HL-60/S4 treated with phorbol 12-myristate 13-acetate at 8.2 ng/mL for 4 days and 3 days (cell line): ENCODE results near the gene CNTROB.

ENCODE experiments used
- in situ Hi-C: fragments of 300-500 bp; cut with MboI; formaldehyde crosslinking; loops from 2 replicates; pipeline ENCODE4 v1.15.0; 2022; ENCODE audit warnings: low sequenced_read_pairs

CNTROB gene

DNA sequence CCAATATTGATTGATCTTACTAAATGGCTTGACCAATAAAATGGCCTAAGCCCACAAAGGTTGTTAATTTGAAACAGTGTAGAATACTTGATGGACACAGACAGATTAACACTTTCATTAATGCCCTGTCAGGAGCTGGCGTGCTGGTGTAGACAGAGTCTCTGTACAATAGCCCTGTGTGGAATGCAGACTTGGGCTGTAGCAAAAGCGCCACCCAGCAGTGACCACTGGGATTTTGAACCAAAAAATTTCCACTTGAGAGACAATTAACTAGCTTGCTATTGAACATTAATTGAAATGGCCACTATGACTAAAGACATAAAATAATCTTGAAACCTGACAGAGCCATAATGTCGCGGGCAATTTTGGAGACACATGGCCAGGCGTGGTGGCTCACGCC, 50.7 kb downstream of the CNTROB start:
- in situ Hi-C loops, result no loop called here

DNA sequence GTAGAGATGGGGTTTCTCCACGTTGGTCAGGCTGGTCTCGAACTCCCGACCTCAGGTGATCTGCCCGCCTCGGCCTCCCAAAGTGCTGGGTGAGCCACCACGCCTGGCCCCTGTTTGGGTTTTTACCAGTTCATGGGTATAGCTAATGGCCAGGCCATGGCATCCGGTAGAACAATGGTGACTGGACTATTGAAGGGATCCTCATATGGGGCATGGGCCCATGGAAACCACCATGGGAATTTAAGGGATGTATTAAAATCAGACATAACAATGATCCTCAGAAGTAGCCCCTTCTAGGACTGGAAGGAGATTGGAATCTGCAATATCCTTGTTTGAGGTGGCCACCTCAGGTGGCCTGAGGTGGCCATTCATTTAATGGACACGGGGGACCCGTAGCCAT, 52.9 kb downstream of the CNTROB start:
- in situ Hi-C loops, result no loop called here

DNA sequence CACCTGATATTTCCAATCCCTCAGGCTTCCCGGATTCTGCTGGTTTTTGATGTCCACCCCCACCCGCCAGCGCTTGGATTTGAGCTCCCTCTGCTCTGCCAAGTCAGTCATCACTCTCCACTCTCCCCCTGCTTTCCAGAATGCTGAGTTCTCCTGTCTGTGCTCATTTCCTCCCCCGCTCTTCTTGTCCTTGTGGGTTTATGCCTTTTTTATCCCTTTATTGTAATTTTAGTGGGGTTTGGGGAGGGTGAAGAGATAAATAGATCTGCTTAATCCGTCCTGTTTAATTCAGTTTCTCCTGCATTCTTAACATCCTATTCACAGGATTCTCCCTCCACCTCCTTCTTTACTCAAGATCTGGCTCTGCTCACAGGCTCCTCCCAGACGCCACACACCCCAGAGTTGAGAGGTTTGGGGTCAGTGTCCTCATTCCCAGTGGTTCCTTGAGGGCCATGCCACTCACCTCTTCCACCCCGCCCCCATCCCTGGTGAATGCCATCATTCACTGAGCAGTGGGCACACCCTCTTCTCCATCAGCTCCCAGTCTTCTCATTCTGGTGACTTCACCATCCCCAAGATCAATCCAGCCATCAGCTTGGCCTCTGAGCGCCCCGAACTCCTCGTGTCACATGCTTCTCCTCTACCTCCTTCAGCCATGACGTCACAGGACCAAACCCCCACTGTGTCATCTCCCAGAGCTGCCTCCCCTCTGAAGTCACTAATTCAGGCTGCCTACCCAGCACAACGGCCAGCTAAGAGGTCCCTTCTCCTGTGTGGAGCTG, 55.3 kb downstream of the CNTROB start:
- in situ Hi-C loops, result no loop called here

DNA sequence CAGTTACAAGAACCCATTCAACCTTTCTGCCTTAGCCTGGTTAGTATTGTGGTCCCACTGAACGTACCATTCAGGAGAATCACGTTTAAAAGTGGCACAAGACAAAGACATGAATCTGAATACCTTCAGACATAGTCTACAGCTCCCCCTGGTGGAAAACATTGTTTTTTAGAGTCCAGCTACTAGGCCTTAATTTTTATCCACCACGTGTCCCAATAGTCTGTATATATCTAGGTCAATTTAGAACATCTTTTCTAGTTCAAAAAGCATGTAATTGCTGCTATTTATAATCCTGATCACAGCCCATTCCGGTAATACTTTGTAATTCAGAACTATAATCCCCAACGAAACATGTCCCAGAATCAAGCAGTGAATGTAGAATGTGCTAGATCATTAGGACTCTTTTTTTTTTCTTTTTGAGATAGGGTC, 56.8 kb downstream of the CNTROB start:
- in situ Hi-C loops, result no loop called here

DNA sequence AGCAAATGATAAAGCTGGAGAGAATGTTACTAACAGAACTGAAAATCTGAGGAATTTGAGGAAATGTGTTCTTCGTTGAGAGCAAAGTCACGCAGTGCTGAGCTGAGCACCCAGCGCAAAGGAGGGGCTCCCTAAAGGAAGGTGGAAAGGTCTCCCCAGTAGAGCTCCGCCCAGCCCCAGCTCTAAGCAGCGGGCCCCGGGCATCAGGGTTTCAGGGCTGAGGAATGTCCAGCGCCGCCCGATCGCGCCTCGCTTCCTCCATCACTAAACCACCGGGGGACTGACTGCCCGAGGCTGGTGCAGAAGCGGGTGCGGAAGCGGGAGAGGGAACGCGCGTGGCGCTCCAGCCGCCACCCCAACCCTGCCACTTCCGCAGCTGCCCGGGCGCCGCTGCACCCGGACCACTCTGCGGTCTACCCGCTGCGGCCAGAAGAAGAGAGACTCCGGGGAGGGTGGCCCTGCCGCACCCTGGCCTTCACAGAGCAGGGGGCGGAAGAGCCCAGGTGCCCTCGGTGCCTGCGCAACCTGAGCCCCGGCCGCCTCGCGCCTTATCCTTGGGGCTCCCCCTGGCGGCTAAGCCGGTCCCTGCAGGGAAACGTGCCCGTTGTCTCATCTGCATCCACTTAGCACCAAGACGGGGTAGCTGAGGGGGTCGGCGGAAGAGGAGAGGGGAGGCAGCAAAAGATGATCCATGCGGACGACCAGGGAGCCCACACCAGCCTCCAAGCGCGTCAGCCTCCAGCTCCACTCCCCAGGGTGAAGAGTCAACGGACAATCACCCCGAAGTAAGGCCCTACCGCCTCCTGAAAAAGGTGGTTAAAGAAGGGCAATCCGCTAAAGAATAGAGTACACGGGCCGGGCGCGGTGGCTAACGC, 58.0 kb downstream of the CNTROB start:
- in situ Hi-C loops, result loop anchor here (10.0 kb wide), 1 partner anchor 75 kb away; the partner anchor contains the start of gene RNF227

DNA sequence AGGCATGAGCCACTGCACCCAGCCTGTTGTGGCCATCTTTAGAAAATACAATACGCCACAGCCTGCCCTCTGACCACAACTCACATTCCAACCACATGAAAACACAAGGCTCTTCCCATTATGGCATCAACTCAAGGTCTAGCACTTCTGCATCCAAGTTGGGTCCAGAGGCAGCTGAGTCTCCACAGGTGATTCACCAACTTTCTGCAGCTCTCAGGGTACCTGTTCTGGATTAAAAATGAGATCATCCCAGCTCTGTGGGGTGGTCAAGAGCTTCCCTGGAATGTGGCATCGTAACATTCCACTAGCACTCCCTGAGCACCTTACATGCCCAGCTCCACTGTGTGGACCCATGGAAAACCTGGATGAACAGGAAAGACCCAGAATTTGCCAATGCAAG, 60.5 kb downstream of the CNTROB start:
- in situ Hi-C loops, result loop anchor here (10.0 kb wide), 1 partner anchor 78 kb away; the partner anchor contains the start of gene RNF227

DNA sequence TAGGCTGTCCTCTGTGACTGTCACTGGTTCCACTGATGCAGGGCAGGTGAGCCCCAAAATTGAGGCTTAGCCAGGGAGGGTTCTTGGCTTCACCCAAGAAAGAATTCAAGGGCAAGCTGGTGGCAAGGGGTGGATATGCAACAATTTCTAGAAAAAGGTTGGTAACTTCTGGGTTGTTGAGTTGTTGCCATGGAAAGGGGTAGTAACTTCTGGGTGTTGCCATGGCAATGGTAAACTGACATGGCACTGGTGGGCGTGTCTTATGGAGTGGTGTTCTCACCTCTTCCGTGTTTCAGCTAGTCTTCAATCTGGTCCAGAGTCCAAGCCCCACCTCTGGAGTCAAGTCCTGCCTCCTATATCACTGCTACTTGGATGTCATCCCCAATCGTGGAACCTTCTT, 60.9 kb downstream of the CNTROB start:
- in situ Hi-C loops, result loop anchor here (10.0 kb wide), 1 partner anchor 78 kb away; the partner anchor contains the start of gene RNF227

DNA sequence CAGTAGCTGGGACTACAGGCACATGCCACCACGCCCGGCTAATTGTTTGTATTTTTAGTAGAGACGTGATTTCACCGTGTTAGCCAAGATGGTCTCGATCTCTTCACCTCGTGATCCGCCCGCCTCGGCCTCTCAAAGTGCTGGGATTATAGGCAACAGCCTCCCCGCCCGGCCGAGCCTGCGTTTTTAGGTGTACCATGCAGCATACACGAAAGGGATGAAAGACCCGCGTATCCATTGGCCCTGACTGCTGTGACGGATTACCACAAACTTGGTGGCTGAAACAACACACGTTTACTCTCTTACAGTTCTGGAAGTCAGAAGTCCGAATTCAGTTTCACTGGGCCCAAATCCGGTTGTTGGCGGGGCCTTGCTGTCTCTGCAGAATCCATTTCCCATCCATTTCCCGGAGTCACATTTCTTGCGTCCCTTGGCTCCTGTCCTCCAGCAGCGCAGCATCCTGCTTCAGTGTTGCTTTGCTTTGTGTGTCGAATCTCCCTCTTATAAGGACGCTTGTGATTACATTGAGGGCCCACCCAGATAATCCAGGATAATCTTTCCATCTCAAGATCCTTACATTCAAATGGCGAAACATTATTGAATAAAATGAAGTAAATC, 62.1 kb downstream of the CNTROB start:
- in situ Hi-C loops, result loop anchor here (10.0 kb wide), 1 partner anchor 79 kb away; the partner anchor contains the start of gene RNF227

DNA sequence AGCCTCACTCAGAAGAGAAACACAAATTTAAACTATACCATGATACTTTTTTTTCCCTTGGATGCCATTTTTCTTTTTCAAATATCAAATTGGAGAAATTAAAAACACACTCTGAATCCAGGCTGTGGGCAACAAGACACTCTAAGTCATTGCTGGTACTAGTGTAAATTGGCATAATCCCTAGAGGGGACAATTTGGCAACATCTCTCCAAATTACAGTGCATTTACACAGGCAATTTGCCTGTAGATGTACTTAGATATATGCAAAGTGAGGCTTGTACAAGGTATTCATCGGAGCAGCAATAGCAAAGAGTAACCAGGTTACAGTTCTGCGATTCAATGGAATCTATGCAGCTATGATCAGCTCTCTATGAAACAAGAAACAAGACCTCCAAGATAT, 63.7 kb downstream of the CNTROB start:
- in situ Hi-C loops, result loop anchor here (10.0 kb wide), 1 partner anchor 81 kb away; the partner anchor contains the start of gene RNF227

DNA sequence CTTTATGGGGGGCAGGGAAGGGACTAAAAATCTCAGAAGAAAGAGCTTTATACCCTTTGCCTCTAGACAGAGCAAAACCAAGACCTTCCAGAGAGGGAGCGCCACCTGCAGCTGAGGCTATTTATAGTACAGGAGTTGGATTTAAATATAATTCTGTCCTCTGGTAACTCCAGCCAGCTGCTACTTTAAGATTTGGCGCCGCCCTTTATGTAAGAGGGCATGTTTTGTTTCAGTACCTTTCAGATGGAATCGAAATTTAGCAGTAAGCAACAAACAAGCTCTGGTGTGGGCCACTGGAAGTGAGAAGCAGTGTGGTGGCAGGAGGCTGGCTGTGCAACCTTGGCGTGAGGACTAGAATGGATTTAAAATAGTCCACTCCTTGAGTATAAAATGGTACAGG, 65.2 kb downstream of the CNTROB start:
- in situ Hi-C loops, result loop anchor here (10.0 kb wide), 1 partner anchor 82 kb away; the partner anchor contains the start of gene RNF227
